ENCODE results near the gene SECISBP2.

DNA sequence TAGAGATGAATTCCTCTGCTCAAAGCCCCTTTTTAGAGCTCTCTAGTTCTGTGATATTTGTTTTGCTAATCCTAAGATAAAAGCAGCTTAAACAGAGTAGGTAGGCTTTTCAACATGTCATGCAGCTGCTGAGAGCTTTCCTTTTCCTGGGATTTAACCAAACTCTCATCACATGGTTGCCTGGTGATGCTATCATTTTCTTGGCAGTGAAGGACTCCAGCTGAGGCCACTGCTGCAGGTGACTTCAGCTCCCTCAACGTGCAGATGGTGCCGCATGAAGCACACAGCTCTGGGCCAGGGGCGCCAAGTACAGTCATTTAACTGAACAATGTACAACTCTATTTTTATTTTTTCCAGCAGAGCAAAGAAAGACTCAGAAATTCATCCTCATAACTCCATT is 42.2 kb downstream of the SECISBP2 start:
- TF ChIP-seq, protein P1, sequence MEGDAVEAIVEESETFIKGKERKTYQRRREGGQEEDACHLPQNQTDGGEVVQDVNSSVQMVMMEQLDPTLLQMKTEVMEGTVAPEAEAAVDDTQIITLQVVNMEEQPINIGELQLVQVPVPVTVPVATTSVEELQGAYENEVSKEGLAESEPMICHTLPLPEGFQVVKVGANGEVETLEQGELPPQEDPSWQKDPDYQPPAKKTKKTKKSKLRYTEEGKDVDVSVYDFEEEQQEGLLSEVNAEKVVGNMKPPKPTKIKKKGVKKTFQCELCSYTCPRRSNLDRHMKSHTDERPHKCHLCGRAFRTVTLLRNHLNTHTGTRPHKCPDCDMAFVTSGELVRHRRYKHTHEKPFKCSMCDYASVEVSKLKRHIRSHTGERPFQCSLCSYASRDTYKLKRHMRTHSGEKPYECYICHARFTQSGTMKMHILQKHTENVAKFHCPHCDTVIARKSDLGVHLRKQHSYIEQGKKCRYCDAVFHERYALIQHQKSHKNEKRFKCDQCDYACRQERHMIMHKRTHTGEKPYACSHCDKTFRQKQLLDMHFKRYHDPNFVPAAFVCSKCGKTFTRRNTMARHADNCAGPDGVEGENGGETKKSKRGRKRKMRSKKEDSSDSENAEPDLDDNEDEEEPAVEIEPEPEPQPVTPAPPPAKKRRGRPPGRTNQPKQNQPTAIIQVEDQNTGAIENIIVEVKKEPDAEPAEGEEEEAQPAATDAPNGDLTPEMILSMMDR (conservative IDR thresholded peaks at IDR 0.05; ENCODE audit: low read depth in 2 of 2), result no peak
- TF ChIP-seq EZH2 (IDR thresholded peaks at IDR 0.05; ENCODE audit: low read depth, unreplicated experiment), result no peak
- TF ChIP-seq JUNB (IDR thresholded peaks at IDR 0.05; ENCODE audit: unreplicated experiment), result no peak
- TF ChIP-seq CREB1 (CRISPR knock-in tag; IDR thresholded peaks at IDR 0.05; ENCODE audit: low read depth), result no peak
- no peak for TF ChIP-seq ZNF331 (CRISPR knock-in tag; IDR thresholded peaks at IDR 0.05; ENCODE audit: low read depth)

All from GM23338 (cell line).